GM23338 (cell line): ENCODE results near the gene COL18A1. TPM values are rescaled to one million over a fixed set of nuclear protein-coding genes. Genes with fewer than 3 reads are reported as not detected.

Experiments used
- ATAC-seq: fragments of 200-7000 bp; cut with Tn5 transposase; 3 replicates; pipeline ENCODE4 v1.9.1; 2020
- DNase-seq: peaks from one replicate; pipeline ENCODE4 v3.0.0-alpha.2; 2015; ENCODE audit warnings: low spot score
- H2AFZ ChIP-seq: fragments of 200-600 bp; sonication (generic); 2 replicates; pipeline ENCODE4 v1.8.0; 2016; ENCODE audit warnings: antibody characterized with exemption, mild to moderate bottlenecking, moderate library complexity
- H3F3A ChIP-seq: fragments of 200-600 bp; sonication (generic); replicated peaks from 2 replicates; pipeline ENCODE4 v1.8.0; 2017; ENCODE audit warnings: antibody characterized with exemption, mixed run types, low read depth
- H3K27ac ChIP-seq: fragments of 200-600 bp; sonication (generic); 2 replicates; pipeline ENCODE4 v1.6.1; 2016; ENCODE audit warnings: low read depth
- H3K27me3 ChIP-seq: fragments of 200-600 bp; sonication (generic); 2 replicates; pipeline ENCODE4 v1.8.0; 2016; ENCODE audit warnings: mild to moderate bottlenecking, mixed run types, moderate library complexity; ENCODE audit not compliant: insufficient read depth
- H3K36me3 ChIP-seq: fragments of 200-600 bp; sonication (generic); 2 replicates; pipeline ENCODE4 v1.8.0; 2016; ENCODE audit warnings: mild to moderate bottlenecking; ENCODE audit not compliant: insufficient read depth
- H3K4me1 ChIP-seq: fragments of 200-600 bp; sonication (generic); 2 replicates; pipeline ENCODE4 v1.8.0; 2016; ENCODE audit warnings: mild to moderate bottlenecking, moderate library complexity; ENCODE audit not compliant: insufficient read depth
- H3K4me2 ChIP-seq: fragments of 200-600 bp; sonication (generic); 2 replicates; pipeline ENCODE4 v1.7.1; 2017; ENCODE audit warnings: mixed run types
- H3K4me3 ChIP-seq: fragments of 200-600 bp; sonication (generic); 2 replicates; pipeline ENCODE4 v1.6.1; 2016; ENCODE audit warnings: mixed run types
- H3K79me2 ChIP-seq: fragments of 200-600 bp; sonication (generic); replicated peaks from 2 replicates; pipeline ENCODE4 v1.8.0; 2017; ENCODE audit warnings: mild to moderate bottlenecking; ENCODE audit not compliant: insufficient read depth
- H3K9me2 ChIP-seq: fragments of 200-600 bp; sonication (generic); 2 replicates; pipeline ENCODE4 v1.8.0; 2017; ENCODE audit not compliant: insufficient read depth
- H4K20me1 ChIP-seq: fragments of 200-600 bp; sonication (generic); replicated peaks from 2 replicates; pipeline ENCODE4 v1.8.0; 2017; ENCODE audit warnings: mild to moderate bottlenecking; ENCODE audit not compliant: insufficient read depth
- H3K27ac Mint-ChIP-seq: 2 replicates; pipeline ENCODE4 v1.8.0; 2020; ENCODE audit warnings: inconsistent platforms, mild to moderate bottlenecking, moderate library complexity, mixed read lengths
- H3K27me3 Mint-ChIP-seq: 3 replicates; pipeline ENCODE4 v1.8.0; 2022; ENCODE audit warnings: low read depth, mild to moderate bottlenecking, moderate library complexity, mixed read lengths, inconsistent platforms; ENCODE audit not compliant: insufficient read depth, poor library complexity
- H3K36me3 Mint-ChIP-seq: 3 replicates; pipeline ENCODE4 v1.8.0; 2021; ENCODE audit warnings: low read depth, mild to moderate bottlenecking, inconsistent platforms, moderate library complexity, mixed read lengths
- H3K4me1 Mint-ChIP-seq: 3 replicates; pipeline ENCODE4 v1.8.0; 2020; ENCODE audit warnings: mild to moderate bottlenecking, inconsistent platforms, mixed read lengths
- H3K4me3 Mint-ChIP-seq: 3 replicates; pipeline ENCODE4 v1.8.0; 2021; ENCODE audit warnings: moderate library complexity, mild to moderate bottlenecking, inconsistent platforms, mixed read lengths
- H3K9me3 Mint-ChIP-seq: 3 replicates; pipeline ENCODE4 v1.8.0; 2020; ENCODE audit warnings: moderate library complexity, mild to moderate bottlenecking, inconsistent platforms, mixed read lengths
- CREB1 ChIP-seq: fragments of 250-450 bp; sonication (Bioruptor Pico); IDR thresholded peaks from 2 replicates; pipeline ENCODE4 v1.5.0; 2020; ENCODE audit warnings: low read depth, mild to moderate bottlenecking, moderate library complexity
- EZH2 ChIP-seq: fragments of 200-600 bp; sonication (generic); IDR thresholded peaks from one replicate; pipeline ENCODE4 v1.8.0; 2017; ENCODE audit warnings: antibody characterized with exemption, mild to moderate bottlenecking, low read depth; ENCODE audit not compliant: unreplicated experiment
- EZH2phosphoT487 ChIP-seq: fragments of 200-600 bp; sonication (generic); IDR thresholded peaks from one replicate; pipeline ENCODE4 v1.8.1; 2018; ENCODE audit warnings: antibody characterized with exemption; ENCODE audit not compliant: unreplicated experiment
- JUNB ChIP-seq: IDR thresholded peaks from one replicate; pipeline ENCODE4 v1.6.1; 2016; ENCODE audit warnings: antibody characterized with exemption; ENCODE audit not compliant: unreplicated experiment
- NANOG ChIP-seq: IDR thresholded peaks from 2 replicates; pipeline ENCODE4 v1.6.1; 2016; ENCODE audit warnings: antibody characterized with exemption, borderline replicate concordance
- POLR2AphosphoS5 ChIP-seq: IDR thresholded peaks from 2 replicates; pipeline ENCODE4 v1.6.1; 2016; ENCODE audit warnings: antibody characterized with exemption, low read depth
- ZNF114 ChIP-seq: fragments of 250-450 bp; sonication (Bioruptor Pico); IDR thresholded peaks from 2 replicates; pipeline ENCODE4 v1.5.0; 2020; ENCODE audit warnings: mild to moderate bottlenecking, moderate library complexity
- ZNF331 ChIP-seq: fragments of 250-450 bp; sonication (Bioruptor Pico); IDR thresholded peaks from 2 replicates; pipeline ENCODE4 v1.5.0; 2020; ENCODE audit warnings: low read depth, mild to moderate bottlenecking, moderate library complexity
- polyA plus RNA-seq: library from polyadenylated mRNA; unstranded; fragments of >200 nt; fragmentation: Nextera tagmentation; extraction: Ambion mirVana; gene quantifications from 2 replicates; pipeline ENCODE4 v1.2.1, GENCODE V29; 2016
- total RNA-seq: library from RNA; depleted of rRNA; stranded (reverse); fragments of >200 nt; shearing (Covaris generic); gene quantifications from 2 replicates; pipeline ENCODE4 v1.2.3, GENCODE V29; 2014
- TF ChIP-seq, protein P1 (sequence below): fragments of 250-450 bp; sonication (Bioruptor Pico); IDR thresholded peaks from 2 replicates; pipeline ENCODE4 v1.5.0; 2020; ENCODE audit warnings: mild to moderate bottlenecking, moderate library complexity
- TF ChIP-seq, protein P2 (sequence below): IDR thresholded peaks from one replicate; pipeline ENCODE4 v1.6.1; 2018; ENCODE audit warnings: antibody characterized with exemption; ENCODE audit not compliant: unreplicated experiment
- TF ChIP-seq, protein P3 (sequence below), 2 experiments: fragments of 200-600 bp in 1 of 2; sonication (generic) in 1 of 2; conservative IDR thresholded peaks; 2 replicates each; pipeline versions ENCODE4 v1.5.1 to v1.6.1; 2016 to 2017; ENCODE audit warnings: antibody characterized with exemption in 2 of 2, low read depth in 2 of 2, mild to moderate bottlenecking in 2 of 2, moderate library complexity in 1 of 2
- TF ChIP-seq, protein P4 (sequence below): IDR thresholded peaks from 2 replicates; pipeline ENCODE4 v1.6.1; 2016; ENCODE audit warnings: antibody characterized with exemption

The COL18A1 gene
- total and polyA plus RNA-seq, 2 experiments from 2014 or later = 38.4 to 430 TPM

DNA sequence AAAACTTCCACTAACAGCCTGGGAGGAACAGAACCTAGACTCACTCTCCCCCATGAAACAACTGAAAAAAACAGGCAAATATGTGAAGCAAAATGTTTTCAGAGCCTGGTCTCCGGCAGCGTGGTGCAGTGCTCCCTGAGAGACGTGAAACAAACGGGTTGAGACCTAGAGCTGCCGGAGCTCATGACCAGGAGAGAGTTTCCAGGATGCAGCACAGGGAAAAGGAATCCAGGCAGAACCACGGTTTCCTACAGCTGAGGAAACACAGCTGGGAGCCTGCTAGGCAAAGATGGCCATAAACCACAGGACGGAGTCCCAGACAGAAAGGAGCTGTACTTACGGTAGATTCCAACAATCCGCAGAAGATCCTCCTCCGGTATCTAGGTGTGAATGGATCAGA, 157.4 kb downstream of the COL18A1 start (continued):
- TF ChIP-seq EZH2 = no peak
- TF ChIP-seq POLR2AphosphoS5 = no peak

DNA sequence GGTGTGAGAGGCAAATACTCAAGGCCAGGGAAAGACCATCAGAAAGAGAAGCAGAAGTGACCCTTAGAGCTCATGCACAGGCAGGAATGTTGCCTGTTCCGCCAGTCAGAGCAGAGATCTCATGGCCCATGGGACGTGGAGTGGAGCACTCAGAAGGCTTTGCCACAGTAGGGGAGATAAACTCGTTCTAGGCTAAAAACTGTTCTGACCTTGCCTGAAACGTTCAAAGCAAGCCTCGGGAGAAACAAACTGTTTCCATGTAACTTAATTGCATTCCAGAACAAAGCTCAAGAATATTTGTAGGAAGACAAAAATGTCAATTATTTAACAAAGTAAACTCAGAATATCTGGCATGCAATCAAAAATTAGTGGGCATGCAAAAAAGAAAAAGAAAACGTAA, 158.0 kb downstream of the COL18A1 start:
- no peak for ATAC-seq
- no peaks in the 10 kb centered on the region for H3K36me3 ChIP-seq
- H3K27me3 ChIP-seq = no peaks in the 10 kb centered on the region
- Mint-ChIP-seq H3K36me3 (no peaks in the 10 kb centered on the region), H3K4me3 (no peak overlapping the region), H3K27me3 (no peaks in the 10 kb centered on the region), H3K9me3 (no peaks in the 10 kb centered on the region), H3K27ac (no peak overlapping the region; the same call in 1 of the 2 replicates), H3K4me1 (peaks cover 14% of the 10 kb centered on the region)
- no peak overlapping the region for H2AFZ ChIP-seq
- no peak for DNase-seq
- H3F3A ChIP-seq = no peaks in the 10 kb centered on the region
- H4K20me1 ChIP-seq = no peaks in the 10 kb centered on the region
- H3K27ac ChIP-seq = no peak overlapping the region
- H3K79me2 ChIP-seq = no peaks in the 10 kb centered on the region
- no peak overlapping the region for H3K4me3 ChIP-seq
- H3K4me1 ChIP-seq = no peaks in the 10 kb centered on the region
- no peaks in the 10 kb centered on the region for H3K9me2 ChIP-seq
- TF ChIP-seq POLR2AphosphoS5 (no peak), CREB1 (CRISPR knock-in tag) (no peak), JUNB (no peak), NANOG (no peak), EZH2phosphoT487 (no peak), EZH2 (no peak), ZNF331 (no peak), ZNF114 (CRISPR knock-in tag) (no peak)
- TF ChIP-seq, protein P1, sequence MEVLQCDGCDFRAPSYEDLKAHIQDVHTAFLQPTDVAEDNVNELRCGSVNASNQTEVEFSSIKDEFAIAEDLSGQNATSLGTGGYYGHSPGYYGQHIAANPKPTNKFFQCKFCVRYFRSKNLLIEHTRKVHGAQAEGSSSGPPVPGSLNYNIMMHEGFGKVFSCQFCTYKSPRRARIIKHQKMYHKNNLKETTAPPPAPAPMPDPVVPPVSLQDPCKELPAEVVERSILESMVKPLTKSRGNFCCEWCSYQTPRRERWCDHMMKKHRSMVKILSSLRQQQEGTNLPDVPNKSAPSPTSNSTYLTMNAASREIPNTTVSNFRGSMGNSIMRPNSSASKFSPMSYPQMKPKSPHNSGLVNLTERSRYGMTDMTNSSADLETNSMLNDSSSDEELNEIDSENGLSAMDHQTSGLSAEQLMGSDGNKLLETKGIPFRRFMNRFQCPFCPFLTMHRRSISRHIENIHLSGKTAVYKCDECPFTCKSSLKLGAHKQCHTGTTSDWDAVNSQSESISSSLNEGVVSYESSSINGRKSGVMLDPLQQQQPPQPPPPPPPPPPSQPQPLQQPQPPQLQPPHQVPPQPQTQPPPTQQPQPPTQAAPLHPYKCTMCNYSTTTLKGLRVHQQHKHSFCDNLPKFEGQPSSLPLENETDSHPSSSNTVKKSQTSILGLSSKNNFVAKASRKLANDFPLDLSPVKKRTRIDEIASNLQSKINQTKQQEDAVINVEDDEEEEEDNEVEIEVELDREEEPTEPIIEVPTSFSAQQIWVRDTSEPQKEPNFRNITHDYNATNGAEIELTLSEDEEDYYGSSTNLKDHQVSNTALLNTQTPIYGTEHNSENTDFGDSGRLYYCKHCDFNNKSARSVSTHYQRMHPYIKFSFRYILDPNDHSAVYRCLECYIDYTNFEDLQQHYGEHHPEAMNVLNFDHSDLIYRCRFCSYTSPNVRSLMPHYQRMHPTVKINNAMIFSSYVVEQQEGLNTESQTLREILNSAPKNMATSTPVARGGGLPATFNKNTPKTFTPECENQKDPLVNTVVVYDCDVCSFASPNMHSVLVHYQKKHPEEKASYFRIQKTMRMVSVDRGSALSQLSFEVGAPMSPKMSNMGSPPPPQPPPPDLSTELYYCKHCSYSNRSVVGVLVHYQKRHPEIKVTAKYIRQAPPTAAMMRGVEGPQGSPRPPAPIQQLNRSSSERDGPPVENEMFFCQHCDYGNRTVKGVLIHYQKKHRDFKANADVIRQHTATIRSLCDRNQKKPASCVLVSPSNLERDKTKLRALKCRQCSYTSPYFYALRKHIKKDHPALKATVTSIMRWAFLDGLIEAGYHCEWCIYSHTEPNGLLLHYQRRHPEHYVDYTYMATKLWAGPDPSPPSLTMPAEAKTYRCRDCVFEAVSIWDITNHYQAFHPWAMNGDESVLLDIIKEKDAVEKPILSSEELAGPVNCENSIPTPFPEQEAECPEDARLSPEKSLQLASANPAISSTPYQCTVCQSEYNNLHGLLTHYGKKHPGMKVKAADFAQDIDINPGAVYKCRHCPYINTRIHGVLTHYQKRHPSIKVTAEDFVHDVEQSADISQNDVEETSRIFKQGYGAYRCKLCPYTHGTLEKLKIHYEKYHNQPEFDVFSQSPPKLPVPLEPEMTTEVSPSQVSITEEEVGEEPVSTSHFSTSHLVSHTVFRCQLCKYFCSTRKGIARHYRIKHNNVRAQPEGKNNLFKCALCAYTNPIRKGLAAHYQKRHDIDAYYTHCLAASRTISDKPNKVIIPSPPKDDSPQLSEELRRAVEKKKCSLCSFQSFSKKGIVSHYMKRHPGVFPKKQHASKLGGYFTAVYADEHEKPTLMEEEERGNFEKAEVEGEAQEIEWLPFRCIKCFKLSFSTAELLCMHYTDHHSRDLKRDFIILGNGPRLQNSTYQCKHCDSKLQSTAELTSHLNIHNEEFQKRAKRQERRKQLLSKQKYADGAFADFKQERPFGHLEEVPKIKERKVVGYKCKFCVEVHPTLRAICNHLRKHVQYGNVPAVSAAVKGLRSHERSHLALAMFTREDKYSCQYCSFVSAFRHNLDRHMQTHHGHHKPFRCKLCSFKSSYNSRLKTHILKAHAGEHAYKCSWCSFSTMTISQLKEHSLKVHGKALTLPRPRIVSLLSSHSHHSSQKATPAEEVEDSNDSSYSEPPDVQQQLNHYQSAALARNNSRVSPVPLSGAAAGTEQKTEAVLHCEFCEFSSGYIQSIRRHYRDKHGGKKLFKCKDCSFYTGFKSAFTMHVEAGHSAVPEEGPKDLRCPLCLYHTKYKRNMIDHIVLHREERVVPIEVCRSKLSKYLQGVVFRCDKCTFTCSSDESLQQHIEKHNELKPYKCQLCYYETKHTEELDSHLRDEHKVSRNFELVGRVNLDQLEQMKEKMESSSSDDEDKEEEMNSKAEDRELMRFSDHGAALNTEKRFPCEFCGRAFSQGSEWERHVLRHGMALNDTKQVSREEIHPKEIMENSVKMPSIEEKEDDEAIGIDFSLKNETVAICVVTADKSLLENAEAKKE (CRISPR knock-in tag) = no peak
- TF ChIP-seq, protein P2, sequence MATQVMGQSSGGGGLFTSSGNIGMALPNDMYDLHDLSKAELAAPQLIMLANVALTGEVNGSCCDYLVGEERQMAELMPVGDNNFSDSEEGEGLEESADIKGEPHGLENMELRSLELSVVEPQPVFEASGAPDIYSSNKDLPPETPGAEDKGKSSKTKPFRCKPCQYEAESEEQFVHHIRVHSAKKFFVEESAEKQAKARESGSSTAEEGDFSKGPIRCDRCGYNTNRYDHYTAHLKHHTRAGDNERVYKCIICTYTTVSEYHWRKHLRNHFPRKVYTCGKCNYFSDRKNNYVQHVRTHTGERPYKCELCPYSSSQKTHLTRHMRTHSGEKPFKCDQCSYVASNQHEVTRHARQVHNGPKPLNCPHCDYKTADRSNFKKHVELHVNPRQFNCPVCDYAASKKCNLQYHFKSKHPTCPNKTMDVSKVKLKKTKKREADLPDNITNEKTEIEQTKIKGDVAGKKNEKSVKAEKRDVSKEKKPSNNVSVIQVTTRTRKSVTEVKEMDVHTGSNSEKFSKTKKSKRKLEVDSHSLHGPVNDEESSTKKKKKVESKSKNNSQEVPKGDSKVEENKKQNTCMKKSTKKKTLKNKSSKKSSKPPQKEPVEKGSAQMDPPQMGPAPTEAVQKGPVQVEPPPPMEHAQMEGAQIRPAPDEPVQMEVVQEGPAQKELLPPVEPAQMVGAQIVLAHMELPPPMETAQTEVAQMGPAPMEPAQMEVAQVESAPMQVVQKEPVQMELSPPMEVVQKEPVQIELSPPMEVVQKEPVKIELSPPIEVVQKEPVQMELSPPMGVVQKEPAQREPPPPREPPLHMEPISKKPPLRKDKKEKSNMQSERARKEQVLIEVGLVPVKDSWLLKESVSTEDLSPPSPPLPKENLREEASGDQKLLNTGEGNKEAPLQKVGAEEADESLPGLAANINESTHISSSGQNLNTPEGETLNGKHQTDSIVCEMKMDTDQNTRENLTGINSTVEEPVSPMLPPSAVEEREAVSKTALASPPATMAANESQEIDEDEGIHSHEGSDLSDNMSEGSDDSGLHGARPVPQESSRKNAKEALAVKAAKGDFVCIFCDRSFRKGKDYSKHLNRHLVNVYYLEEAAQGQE = no peak
- TF ChIP-seq, protein P3, sequence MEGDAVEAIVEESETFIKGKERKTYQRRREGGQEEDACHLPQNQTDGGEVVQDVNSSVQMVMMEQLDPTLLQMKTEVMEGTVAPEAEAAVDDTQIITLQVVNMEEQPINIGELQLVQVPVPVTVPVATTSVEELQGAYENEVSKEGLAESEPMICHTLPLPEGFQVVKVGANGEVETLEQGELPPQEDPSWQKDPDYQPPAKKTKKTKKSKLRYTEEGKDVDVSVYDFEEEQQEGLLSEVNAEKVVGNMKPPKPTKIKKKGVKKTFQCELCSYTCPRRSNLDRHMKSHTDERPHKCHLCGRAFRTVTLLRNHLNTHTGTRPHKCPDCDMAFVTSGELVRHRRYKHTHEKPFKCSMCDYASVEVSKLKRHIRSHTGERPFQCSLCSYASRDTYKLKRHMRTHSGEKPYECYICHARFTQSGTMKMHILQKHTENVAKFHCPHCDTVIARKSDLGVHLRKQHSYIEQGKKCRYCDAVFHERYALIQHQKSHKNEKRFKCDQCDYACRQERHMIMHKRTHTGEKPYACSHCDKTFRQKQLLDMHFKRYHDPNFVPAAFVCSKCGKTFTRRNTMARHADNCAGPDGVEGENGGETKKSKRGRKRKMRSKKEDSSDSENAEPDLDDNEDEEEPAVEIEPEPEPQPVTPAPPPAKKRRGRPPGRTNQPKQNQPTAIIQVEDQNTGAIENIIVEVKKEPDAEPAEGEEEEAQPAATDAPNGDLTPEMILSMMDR (conservative IDR thresholded peaks at IDR 0.05; ENCODE audit: low read depth in 2 of 2) = no peak
- TF ChIP-seq, protein P4, sequence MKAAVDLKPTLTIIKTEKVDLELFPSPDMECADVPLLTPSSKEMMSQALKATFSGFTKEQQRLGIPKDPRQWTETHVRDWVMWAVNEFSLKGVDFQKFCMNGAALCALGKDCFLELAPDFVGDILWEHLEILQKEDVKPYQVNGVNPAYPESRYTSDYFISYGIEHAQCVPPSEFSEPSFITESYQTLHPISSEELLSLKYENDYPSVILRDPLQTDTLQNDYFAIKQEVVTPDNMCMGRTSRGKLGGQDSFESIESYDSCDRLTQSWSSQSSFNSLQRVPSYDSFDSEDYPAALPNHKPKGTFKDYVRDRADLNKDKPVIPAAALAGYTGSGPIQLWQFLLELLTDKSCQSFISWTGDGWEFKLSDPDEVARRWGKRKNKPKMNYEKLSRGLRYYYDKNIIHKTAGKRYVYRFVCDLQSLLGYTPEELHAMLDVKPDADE = no peak
- no peak overlapping the region for H3K4me2 ChIP-seq
